Hematopoietic multipotent progenitor cell treated with erythropoietin and hydrocortisone succinate and interleukin-3 and kit ligand, for 17 days (in vitro differentiated cells): ENCODE measurements around the gene BCL2.

Experiments used
- DNase-seq: peaks from one replicate; pipeline ENCODE4 v3.0.0-alpha.2; 2015; ENCODE audit warnings: low spot score

The BCL2 gene

DNA sequence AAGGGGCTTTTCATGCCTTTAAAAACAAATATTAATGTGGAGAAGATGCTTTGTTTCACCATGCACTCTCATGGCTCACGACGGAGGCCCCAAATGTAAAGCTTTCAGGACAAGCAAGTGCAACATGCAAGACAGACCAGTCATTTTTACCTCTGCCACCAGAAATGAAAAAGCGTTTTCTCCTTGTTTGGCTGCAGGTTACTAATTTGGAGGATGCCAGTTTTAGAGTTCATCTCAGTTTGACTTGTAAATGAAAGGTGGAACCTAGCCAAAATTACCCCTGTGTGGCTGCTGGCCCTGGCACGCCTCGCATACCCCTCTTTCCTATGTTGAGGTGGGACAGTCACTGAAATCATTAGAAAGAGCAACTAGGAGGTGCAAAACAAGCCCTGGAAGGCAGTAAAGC is 138.6 kb downstream of the BCL2 start:
- DNase-seq = no peak

DNA sequence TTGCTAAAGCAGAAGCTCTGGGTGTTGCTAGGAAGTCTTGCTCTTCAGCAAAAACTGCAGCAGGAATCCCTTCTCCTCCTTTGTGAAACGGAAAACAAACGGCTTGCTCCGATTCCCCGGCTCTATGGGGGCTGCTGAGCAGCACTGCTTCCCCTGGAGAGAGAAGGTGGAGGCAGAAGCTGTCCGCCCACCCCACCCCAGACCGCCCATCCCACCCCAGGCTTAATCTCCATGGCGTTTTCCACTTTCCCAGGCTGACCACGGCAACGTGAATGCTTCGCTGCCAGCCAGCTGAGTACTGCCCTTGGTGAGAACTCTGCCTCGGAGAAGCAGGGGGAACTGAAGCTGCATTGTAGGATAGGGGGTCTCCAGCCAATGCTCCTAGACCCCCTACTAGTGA is 139.2 kb downstream of the BCL2 start:
- DNase-seq = no peak

GRCh38 chr18:63179422-63179821 is 140.1 kb downstream of the BCL2 start:
- DNase-seq = no peak

- DNase-seq = no peak
These were observed 140.6 kb downstream of the BCL2 start for GRCh38 chr18:63178971-63179370.

- DNase-seq = no peak
These were observed 141.4 kb downstream of the BCL2 start for GRCh38 chr18:63177919-63178821.

DNA sequence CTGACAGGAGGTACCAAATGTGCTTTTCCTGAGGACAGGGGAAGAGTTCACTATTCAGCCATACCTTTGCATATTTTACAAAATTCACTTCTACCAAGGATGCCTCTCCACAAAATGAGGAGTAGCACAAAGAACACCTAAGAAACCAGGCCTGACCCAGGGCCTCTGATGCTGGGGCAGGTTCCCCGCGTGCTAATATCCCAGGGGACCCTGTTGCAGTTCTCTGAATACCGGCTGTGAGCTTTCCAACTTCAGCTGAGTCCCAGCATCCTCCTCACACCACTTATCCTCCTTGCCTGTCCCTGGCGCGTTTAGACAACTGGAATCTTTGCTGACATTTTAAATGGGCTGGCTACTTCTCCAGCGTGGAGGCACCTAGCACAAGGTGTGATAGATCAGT is 142.3 kb downstream of the BCL2 start:
- DNase-seq = no peak

- no peak for DNase-seq
These were observed 144.3 kb downstream of the BCL2 start for GRCh38 chr18:63175264-63175663.

DNA sequence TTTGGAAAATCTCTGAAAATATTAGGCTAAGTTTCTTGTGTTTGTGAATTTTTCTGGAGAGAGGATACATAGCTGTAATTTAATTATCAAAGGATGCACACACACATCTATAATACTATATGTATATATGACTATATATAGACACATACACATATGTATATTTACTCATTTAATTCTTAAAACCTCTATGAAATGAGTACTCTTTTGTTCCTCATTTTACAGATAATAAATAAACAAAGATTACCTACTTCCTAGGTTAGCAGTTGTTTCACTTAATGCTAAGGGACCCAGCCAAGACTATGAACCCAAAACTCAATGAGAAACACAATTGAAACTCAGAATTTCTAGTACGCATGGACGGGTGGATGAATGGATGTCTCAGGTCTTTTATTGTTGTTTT is 145.6 kb downstream of the BCL2 start:
- DNase-seq = no peak

- DNase-seq = no peak
These were observed 149.7 kb downstream of the BCL2 start for GRCh38 chr18:63169853-63170252.

GRCh38 chr18:63168287-63168686 is 151.3 kb downstream of the BCL2 start:
- DNase-seq = no peak

- no peak for DNase-seq
These were observed 153.4 kb downstream of the BCL2 start for GRCh38 chr18:63166142-63166541.

DNA sequence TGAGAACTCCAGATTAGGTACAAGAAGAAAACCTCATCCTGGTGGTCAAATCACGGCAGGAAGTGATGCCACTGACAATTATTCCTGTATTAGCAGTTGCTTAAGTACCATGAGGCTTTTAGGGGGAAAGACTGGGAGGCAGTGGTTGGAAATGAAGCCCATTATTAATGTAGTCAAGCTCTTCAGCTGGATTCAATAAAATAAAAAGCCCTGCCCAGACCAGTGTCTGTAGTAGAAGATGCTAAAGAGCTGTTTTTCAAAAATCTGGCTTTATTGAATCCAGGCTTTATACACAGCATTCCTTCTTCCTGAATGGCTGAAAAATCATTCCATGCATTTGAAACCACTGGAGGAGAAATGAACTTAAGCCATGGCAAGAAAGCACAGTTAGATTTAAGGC is 155.2 kb downstream of the BCL2 start:
- DNase-seq = no peak

- no peak for DNase-seq
These were observed 157.1 kb downstream of the BCL2 start for GRCh38 chr18:63162271-63163014.

DNA sequence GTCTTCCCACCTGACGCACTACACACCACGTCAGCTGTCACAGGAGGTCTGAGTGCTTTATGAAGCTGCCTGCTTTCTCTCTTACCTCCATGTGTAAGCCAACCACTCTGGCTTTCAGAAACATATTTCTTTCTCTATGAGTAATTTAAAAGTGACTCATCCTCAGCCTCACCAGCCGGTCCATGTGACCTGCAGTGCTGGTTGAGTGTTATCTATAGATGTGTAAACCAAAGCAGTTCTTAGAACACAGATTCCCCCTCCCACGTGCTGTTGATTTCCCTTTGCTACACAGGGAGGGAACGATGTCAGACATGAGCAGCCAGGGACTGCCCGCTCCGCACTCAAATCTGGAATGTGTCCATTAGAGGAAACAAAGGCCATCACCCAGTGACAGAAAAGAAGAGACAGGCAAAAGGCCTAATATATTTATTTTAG is 157.8 kb downstream of the BCL2 start:
- no peak for DNase-seq

DNA sequence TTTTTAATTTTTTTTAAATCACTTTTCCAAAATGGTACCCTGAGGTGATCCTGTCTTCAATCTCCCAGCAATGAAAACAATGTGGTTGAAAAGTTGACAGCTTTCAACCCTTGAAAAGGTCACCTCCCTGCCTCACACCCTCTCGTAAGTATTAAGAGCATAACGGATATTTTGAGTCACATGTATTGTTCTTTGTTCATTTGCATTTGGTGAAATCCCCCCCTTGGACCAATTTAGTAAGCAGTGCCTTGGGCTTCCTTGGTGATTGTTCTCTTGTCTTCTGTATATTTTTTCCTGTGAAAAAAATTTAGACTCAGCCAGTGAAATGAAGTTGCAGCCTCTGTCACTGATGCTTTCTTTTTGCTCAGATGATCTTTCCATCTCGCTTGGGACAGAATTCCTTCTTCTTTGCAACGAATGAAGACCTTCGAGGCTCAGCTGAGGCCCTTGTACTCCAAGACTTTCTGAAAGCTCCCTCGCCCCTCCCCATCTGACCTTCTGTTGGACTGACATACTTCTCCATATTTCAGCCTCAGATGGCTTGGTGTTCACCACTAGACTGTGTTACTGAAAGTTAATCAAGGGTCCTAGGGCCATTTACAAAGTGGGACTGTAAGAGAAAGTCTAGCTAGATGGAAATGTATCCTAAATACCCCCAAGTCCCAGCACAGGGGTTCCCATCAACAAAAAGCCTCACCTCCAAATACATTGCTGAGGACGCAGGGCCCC is 158.4 kb downstream of the BCL2 start:
- no peak for DNase-seq

DNA sequence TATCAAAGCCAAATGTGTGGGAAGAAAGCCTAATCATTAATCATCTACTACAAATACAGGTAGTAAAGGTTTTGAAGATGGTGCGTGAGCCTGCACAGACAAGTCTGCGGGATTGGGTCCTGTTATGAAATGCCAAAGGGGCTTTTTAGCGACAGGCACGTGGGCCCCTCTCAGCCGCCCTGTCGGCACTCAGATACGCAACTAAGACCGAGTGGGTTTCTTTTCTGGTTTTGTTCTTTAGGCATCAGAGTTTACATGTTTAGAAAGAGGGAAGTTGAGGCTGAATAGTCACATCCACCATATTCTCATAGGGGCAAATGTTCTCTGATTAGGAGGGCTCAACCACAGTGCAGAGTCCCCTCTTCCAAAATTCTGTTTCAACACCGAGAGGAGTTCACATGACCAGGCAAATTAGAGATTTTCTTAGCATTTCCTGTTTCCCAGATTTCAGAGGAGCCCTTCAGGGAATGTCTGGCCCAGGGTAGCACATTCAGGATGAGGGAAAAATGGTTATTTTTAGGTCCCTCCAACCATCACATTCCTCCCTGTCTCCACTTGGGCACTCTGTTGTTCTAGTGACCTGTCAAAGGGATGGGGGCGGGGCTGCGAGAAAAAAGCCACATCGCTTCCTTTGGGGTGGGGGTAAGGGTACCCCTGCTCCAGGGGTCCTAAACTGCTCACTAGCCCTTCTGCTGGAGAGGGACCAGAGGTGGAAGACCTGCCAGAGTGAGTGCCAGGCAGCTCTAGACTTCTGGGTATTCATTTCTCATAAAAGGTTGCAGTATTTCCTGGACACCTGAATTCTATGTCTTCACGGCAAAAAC is 159.2 kb downstream of the BCL2 start:
- no peak for DNase-seq

DNA sequence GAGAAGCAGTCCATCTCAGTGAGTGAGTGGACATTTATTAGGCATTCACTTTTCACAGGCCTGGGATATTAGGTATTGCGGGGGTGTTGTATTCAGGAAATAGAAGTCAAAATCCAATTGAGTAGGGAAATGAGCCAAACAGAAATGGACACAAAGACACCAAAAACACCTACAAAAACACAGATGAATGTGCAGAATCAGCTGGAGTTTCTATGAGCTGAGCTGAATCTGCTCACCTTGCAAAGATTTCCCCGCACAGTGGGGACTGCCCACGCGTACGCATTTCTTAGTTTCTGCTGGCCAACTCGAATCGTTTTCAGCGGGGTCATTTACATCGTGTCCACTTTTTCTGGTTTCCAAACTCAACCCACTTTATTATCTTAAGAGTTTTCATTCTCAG is 160.0 kb downstream of the BCL2 start:
- no peak for DNase-seq

GRCh38 chr18:63158676-63159291 is 160.8 kb downstream of the BCL2 start:
- no peak for DNase-seq

DNA sequence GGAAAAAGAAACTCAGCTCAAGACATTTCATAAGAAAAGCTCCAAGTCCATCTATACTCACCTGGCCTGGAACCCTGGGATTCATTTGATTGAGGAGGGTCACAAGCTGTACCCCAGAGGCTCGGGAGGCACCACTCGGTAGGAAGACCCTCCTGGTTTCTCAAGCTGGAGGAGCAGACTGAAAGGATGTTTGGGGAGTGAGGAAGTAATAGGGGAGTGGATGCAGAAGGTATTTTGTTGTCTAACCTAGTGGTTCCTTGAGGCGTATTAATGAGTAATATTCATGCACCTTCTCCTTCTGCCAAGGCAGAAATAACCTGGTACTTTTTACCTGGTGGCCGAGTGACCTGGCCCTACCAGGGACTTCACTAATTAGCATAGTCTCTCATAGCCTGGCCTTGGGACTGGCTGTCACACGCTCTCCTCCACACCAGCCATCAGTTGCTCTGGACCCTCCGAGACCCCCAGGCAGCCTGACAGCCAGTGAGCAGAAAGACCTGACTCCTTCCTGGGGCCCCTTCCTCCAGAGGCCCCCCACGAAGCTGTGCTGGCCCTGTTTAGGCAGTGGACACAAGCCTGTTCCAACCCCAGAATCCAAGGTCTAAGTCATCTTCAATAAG is 161.4 kb downstream of the BCL2 start:
- DNase-seq = no peak

DNA sequence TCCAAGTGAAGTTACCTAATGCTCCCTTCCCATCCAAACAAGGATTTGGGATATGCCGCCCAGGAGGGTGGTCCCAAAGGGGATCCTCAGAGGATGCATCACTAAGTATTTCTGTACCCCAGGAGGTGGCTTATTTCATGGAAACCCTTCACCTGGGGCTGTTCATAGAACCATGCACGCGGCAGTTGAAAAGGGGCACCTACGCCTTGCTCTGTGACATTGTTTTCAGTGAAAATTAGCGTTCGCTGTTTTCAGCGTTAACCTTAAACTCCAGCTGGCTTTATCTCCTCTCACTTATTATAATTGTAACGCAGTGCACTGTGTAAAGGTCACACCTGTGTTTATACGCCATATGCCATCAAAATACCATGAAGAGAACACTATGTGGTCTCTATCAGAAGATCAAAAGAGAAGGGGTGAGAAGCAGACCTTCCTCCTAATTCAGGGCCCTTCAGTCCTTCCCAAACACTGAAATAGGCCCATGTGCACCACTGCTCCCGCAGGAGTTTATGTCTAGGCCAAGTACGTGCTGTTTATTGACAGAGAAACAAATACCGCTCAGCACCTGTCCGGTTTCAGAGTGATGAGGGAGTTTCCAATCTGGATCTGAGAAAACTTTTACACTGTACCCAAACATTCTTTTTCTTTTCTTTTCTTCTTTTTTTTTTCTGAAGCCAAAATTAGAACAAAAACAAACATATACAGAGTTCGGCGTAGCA is 162.1 kb downstream of the BCL2 start:
- no peak for DNase-seq
